NCI-H2227 treated with DMSO at 0.1 percent for 48 hours (cell line): ENCODE measurements around the gene SPZ1.
"Not testable (repeated sequence)": the region's sequence is repeated elsewhere in the genome, so short reads cannot be mapped to it uniquely, and the experiment has no call there.

ENCODE experiments used
- DNase-seq: peaks from one replicate; lab custom pipeline; 2025; lab: John Stamatoyannopoulos, UW

SPZ1 gene

DNA sequence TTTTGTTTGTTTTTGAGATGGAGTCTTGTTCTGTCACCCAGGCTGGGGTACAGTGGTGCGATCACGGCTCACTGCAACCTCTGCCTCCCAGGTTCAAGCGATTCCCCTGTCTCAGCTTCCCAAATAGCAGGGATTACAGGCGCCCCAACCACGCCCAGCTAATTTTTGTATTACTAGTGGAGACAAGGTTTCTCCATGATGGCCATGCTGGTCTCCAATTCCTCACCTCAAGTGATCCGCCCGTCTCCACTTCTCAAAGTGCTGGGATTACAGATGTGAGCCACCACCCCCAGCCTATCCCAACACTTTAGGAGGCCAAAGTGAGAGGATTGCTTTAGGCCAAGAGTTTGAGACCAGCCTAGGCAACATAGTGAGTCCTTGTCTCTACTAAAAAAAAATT, 19.3 kb downstream of the SPZ1 start:
- no peak for DNase-seq

DNA sequence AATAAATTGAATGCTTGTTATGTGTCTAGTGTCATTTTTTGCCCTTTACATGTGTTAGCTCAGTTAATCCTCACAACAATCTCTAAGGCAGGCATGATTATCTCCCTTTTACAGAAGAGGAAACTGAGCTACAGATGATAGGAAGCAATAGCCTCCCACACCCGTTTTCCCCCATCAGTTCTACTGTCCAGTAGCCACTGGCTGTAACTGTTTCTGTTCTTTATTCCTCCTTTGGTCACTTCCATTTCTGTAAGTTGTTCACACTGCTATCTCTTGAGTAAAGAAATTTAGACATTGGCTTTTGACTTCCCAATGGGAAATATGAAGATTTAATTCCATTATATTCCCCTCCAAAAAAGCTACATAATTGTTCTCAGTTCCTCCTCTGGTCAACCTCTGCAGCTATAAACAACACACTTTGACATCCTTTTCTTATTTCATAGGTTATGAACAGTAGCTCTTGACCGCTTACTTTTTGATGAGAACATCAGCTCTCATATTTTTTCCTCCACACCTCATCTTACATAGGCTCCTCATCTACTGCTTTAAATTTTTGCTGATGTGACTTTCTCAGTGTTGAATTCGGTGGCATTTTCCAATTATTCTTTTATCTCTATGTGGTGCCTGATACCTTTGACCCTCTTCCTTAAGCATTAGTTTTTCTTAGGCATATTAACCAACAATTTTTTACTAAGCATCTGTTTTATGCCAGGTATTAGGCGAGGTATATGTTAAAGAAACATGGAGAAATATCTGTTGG, 21.4 kb downstream of the SPZ1 start:
- DNase-seq: no peak

DNA sequence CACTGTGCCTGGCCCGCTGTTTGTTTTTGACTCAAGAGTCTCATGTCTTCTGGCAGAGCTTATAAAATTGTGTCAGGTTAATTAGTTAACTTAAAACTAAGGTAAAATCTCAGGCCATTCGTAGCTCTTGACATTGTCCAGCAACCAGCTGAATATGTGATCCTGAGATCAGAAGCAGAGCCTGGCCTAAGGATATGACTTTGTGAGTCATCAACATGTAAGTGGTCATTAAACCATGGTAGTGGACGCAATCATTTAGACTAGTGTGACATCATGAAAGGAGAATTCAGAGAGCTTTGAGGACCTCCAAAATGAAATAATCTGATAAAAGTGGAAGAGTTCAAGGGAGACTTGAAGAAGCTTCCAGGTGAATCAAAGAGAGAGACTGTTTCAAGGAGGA, 23.3 kb downstream of the SPZ1 start:
- DNase-seq: no peak

DNA sequence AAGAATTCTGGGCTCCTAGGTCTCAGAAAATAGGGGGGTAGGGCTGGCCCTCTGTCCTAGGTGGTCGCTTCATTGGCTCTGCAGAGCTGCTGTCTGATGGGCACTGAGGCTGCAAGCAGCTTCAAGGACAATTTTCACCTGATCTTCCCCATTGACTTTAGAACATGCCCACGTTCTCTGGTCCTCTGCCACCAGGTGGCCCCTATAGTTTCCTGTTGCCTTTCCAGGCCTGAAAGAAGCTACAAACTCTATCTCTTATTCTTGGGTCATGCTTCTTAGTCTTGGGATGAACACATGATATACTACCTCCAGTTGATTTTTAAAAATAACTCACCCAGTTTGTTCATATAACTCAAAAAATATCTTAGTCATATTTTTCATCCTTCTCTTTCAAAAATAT, 26.3 kb downstream of the SPZ1 start:
- no peak for DNase-seq

DNA sequence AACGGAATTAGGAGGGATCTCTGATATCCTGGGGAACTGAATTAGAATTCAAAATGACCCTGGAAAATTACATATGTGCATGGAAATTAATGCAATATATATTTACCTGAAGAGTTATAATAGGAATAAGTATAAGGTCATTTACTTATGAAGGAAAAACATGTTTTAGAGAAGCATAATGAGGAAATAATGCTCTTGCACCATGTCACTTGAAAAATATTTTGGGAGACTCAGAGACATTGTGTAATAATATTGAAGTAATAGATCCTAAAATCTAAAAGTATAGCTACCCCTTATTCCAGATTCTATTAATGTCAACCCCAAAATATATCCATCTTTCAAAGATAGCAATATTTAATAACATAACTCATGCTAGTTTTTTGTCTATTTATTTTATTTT, 28.4 kb downstream of the SPZ1 start:
- no peak for DNase-seq

DNA sequence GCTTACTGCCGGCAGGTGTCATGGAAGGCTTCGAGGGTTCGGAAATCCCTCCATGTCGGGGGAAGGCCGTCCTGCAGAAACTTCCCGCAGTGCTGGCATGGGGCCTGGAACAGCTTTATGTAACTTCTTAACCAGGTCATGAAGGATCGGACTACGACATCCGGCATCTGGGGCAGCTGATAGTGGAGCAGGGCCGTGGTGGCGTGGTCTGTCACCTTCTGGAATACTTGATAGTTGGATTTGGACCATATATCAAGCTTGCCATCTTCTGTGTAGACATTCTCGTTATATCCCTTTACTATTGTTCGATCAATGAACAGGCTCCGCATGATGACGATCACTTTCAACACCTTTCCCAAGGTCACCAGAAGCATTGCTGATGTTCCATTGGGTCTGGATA, 31.2 kb downstream of the SPZ1 start:
- not testable (repeated sequence) for DNase-seq

DNA sequence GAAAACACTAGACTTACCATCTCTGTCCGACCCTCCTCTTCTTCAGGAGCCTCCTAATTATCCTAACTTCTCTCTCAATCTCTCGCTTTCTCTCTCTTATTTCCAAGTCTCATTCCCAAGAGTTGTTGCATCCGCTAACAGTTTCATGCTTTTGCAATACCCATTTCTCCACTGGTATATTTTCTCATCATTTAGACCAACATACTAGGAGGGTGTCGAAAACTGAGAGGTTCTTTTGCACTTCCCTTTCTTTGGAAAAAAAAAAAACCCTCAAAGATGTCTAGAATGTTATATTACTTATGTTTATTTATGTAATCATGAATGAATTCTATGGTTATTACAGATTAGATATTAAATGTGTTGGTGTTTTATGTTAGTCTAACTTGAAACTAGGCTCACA, 35.9 kb downstream of the SPZ1 start:
- DNase-seq: no peak

DNA sequence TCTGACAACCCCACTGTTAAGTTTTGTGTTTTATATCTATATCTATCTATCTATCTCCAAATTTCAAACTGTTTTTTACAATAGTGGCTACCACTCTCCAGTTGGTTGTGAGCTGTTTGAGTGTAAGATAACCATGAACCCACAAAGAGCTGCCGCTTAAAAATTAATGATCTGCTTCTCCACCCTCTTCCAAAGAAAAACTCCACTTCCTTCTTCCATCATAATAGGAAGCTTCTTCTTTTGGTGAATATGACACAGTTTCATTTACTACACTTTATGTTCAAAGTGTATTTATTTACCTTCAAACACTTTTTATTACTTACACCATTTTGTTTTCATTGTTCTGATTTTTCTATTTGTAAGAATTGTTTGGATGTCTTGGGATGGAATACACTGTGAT, 37.9 kb downstream of the SPZ1 start:
- no peak for DNase-seq

DNA sequence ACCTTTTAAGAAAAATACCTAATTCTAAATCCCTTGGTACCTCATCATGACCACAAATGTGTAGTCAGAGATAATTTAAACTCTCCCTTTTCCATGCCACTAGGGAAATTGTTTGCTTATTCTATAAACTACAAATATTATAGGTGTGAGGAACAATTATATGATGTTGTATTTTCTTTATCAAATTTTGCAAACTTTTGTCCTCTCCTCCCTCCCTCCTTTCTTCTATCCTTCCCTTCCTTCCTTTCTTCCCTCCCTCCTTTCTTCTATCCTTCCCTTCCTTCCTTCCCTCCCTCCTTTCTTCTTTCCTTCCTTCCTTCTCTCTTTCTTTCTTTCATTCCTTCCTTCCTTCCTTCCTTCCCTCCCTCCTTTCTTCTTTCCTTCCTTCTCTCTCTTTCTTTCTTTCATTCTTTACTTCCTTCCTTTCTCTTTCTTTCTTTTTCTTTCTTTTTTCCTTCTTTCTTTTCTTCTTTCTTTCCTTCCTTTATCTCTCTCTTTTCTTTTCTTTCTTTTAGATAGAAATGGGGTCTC, 41.2 kb downstream of the SPZ1 start:
- DNase-seq: no peak

DNA sequence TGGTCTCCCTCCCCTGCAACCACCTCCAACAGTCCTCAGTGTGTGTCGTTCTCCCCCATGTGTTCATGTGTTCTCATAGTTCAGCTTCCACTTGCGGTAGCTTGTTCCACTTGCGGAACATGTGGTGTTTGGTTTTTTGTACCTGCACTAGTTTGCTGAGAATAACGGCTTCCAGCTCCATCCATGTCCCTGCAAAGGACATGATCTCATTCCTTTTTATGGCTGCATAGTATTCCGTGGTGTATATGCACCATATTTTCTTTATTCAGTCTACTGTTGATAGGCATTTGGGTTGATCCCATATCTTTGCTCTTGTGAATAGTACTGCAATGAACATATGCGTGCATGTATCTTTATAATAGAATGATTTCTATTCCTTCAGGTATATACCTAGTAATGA, 45.1 kb downstream of the SPZ1 start:
- no peak for DNase-seq

DNA sequence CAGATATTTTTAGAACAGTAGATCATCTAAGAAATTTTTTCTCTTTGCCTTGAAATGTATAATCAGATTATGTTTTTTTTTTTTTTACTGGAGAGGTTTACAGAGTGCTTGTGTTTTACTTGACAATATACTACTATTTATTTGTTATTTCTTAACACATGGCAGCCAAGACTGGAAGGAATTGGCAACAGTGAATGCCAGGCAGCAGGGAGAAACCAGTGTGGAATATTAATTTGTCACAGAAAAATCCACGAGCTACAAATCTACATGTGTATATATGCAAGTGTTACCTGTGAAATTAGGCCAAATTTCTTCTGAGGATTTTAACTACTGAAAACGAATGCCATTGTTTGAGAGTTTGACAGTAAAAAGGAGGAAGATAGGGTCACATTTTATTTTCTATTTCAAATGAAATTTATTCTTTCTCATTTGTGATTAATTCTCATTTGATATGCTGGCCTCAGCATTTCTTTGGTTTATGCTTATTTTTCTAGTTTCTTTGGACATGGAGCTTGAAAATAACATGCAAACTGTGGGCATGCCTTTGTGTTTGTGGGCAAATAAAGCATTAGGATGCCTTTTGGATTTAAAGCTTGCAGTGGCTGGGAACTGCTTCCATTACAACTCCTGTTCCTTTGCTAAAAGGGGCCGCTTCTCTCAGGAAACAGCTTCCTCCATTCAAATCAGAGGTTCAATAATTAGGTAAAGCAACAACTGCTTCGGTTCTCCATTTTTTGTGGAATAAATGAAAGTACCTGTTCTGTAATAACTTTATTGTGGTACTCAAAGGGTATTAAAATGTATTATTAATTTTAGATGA, 49.1 kb downstream of the SPZ1 start:
- no peak for DNase-seq

DNA sequence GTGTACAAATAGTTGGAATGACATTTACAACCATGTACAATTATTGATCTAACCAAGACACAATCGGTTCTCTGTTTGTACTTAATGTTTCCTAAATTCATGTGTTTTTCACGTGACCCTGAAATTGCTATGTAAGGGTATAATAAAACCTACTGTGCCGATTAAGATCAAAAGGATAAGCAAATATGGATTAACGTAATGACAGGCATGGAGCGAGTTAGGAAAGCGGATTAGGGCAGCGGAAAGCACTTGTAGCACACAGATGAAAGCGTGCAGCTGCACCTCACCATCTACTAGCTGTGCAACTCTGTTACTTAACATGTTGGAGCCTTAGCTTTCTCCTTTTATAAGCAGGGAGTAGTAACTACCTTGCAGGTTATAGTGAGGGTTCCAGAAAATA, 49.7 kb downstream of the SPZ1 start:
- DNase-seq: peak; percentile 45

DNA sequence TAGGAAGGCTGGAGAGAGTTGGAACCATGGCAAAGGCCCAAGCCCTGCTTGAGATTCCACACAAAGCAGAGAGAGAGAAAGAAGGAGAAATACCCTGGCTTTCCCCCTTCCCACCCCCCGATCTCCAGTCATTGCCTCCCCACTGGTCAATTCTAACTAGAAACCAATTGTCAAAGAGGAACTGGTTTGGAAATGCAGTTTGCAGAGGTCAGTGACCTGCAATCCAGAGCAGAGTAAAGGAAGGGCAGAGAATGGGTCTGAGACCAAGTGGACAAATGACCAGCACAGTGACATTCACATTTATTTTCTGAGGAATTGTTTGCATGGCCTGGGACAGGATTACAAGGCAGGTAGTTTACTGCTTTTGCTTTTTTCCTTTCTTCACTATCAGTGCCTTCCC, 50.6 kb downstream of the SPZ1 start:
- no peak for DNase-seq
